HG03354 (cell line): ENCODE results near the gene PPARA.
"Not testable (repeated sequence)": the region's sequence is repeated elsewhere in the genome, so short reads cannot be mapped to it uniquely, and the experiment has no call there.

Experiments used
- ATAC-seq: cut with Tn5 transposase; IDR thresholded peaks from one replicate; pipeline ENCODE4 v1.9.1; 2021; ENCODE audit warnings: mild to moderate bottlenecking; ENCODE audit not compliant: unreplicated experiment, poor library complexity, severe bottlenecking

PPARA gene

GRCh38 chr22:46259374-46259773 is 109.0 kb downstream of the PPARA start:
- no peak for ATAC-seq

GRCh38 chr22:46260038-46260437 is 109.7 kb downstream of the PPARA start:
- no peak for ATAC-seq

GRCh38 chr22:46262449-46263215 is 112.3 kb downstream of the PPARA start:
- ATAC-seq = no peak

GRCh38 chr22:46263216-46263590 is 112.9 kb downstream of the PPARA start, which contains the start of gene PKDREJ:
PKDREJ (minus strand) TSS chr22:46263343; CDS start chr22:46263322, 21 bp downstream.
- no peak for ATAC-seq

GRCh38 chr22:46264520-46264919 is 114.2 kb downstream of the PPARA start:
- not testable (repeated sequence) for ATAC-seq

- ATAC-seq = not testable (repeated sequence)
These were observed 115.3 kb downstream of the PPARA start for GRCh38 chr22:46265627-46266026.

GRCh38 chr22:46267431-46268279 is 117.3 kb downstream of the PPARA start, which contains the start of gene TTC38:
TTC38 (plus strand) TSS chr22:46268008; CDS start chr22:46268040, 32 bp downstream.
- no peak for ATAC-seq

GRCh38 chr22:46269564-46269963 is 119.2 kb downstream of the PPARA start:
- ATAC-seq = no peak

- no peak for ATAC-seq
These were observed 121.9 kb downstream of the PPARA start for GRCh38 chr22:46272196-46272595.

GRCh38 chr22:46272762-46273431 is 122.6 kb downstream of the PPARA start:
- no peak for ATAC-seq

- no peak for ATAC-seq
These were observed 123.3 kb downstream of the PPARA start for GRCh38 chr22:46273432-46274148.

- no peak for ATAC-seq
These were observed 124.1 kb downstream of the PPARA start for GRCh38 chr22:46274381-46274780.

- no peak for ATAC-seq
These were observed 125.3 kb downstream of the PPARA start for GRCh38 chr22:46275455-46276122.

- ATAC-seq = no peak
These were observed 126.2 kb downstream of the PPARA start for GRCh38 chr22:46276563-46276962.

GRCh38 chr22:46278656-46279645 is 128.6 kb downstream of the PPARA start:
- no peak for ATAC-seq

- no peak for ATAC-seq
These were observed 129.9 kb downstream of the PPARA start for GRCh38 chr22:46280063-46280817.

GRCh38 chr22:46280999-46281623 is 130.8 kb downstream of the PPARA start:
- ATAC-seq = no peak
